Left renal pelvis (tissue), 4 donors: Measurements from ENCODE around the gene CAPN2. TPM values are rescaled to one million over a fixed set of nuclear protein-coding genes. Genes with fewer than 3 reads are reported as not detected.
"Not testable (repeated sequence)": the region's sequence is repeated elsewhere in the genome, so short reads cannot be mapped to it uniquely, and the experiment has no call there.

Experiments used
- DNase-seq, 4 donors: peaks; one replicate each; pipeline ENCODE4 v3.0.0-alpha.2; 2013; ENCODE audit warnings: low read depth in 4 of 4, low spot score in 3 of 4
- polyA plus RNA-seq, 4 donors: library from polyadenylated mRNA; unstranded; fragments of 120-200 nt; gene quantifications; one replicate each; pipeline ENCODE4 v1.2.1, GENCODE V29; 2013; ENCODE audit not compliant: insufficient read length in 4 of 4

CAPN2 gene
- polyA plus RNA-seq, 4 donors, result 122 to 206 (median 189) TPM

DNA sequence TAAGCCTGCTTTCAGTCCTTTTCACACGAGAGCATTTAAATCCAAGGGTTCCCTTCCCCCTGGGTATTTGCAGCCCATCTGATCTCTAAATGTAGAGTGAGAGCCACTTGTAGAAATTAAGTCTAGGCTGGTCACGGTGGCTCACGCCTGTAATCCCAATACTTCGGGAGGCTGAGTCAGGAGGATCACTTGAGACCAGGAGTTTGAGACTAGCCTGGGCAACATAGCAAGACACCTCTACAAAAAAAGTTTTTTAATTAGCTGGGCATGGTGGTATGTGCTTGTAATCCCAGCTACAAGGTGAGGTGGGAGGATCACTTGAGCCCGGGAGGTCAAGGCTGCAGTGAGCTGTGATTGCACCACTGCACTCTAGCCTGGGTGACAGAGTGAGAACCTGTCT, 24.3 kb downstream of the CAPN2 start:
- DNase-seq, result not testable (repeated sequence)

GRCh38 chr1:223737342-223737741, 25.0 kb downstream of the CAPN2 start:
- no peak for DNase-seq

DNA sequence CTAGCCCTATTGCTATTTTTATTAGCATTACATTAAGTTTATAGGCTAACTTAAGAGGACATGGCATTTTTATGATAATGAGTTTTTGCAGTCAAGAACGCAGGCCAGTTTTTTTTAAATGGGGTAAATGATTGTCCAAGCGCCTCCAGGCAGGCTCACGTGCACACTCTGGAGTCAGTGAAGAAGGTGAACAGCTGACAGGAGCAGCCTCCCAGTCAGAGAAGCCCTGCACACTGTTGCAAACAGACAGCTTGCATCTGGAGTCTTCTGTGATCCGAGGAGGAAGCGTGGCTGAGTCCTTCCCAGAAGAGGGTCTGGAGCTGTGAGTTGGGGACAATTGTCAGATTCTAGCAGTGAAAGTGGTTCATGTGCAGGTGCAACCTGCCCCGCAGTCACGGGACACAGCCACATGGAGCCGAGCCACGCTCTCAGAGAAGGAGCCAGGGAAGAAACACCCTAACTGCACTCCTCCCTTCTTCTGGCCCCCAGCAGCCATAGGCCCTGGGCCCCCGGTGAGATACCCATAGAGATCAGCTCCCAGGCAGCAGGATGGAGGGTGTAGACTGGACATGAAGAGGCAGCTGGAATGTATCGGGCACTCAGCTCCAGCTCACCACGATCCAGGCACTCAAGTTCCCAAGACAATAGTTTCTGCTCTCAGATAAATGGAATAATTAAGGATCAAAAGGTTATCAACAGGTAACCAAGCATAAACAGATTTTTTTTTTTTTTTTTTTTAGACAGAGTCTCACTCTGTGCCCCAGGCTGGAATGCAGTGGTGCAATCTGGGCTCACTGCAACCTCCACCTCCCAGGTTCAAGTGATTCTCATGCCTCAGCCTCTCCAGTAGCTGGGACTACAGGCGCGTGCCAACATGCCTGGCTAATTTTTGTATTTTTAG, 26.4 kb downstream of the CAPN2 start:
- peak in 1 of 4 donors; percentile 63 for DNase-seq

DNA sequence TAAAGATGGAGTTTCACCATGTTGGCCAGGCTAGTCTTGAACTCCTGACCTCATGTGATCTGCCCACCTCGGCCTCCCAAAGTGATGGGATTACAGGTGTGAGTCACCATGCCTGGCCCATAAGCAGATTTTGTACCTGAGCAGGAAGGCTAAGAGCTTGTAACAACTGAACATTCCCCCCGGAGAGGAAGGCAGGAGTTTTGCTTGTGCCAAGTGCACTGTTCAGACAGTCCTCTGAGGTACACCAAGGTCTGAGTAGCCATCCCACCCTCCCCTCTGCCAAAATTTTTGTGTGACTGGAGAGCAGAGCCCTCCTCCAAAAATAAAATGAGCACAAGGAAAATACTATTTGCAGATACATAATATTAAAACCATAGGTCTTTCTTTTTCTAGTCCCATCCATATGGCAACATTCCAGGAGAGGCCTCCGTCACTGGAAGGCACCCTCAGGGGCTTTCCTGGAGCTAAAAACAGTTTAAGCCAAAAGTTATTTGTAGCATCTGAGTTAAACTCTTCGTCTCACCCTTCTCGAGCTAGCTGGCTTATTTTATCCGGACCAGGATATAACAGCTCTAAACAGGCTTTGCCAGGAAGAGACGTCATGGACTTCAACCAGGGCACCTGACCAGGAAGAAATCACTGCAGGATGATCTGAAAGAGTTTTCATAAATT, 27.2 kb downstream of the CAPN2 start:
- DNase-seq, result no peak

- DNase-seq, result not testable (repeated sequence)
These were observed 27.8 kb downstream of the CAPN2 start for GRCh38 chr1:223740038-223740736.

DNA sequence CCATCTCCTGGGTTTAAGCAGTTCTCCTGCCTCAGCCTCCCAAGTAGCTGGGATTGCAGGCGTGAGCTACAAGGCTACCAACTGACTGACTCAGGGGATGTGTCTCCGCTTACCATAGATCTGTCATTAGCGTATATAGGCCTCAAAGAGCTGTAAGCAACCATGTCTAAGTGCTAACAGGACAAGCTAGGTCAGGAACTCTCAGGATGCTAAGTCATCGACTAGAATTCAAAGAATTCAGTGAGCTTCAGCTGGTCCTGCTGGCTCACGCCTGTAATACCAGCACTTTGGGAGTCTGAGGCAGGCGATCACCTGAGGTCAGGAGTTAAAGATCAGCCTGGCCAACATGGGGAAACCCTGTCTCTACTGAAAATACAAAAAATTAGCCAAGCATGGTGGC, 29.5 kb downstream of the CAPN2 start:
- DNase-seq, result no peak

DNA sequence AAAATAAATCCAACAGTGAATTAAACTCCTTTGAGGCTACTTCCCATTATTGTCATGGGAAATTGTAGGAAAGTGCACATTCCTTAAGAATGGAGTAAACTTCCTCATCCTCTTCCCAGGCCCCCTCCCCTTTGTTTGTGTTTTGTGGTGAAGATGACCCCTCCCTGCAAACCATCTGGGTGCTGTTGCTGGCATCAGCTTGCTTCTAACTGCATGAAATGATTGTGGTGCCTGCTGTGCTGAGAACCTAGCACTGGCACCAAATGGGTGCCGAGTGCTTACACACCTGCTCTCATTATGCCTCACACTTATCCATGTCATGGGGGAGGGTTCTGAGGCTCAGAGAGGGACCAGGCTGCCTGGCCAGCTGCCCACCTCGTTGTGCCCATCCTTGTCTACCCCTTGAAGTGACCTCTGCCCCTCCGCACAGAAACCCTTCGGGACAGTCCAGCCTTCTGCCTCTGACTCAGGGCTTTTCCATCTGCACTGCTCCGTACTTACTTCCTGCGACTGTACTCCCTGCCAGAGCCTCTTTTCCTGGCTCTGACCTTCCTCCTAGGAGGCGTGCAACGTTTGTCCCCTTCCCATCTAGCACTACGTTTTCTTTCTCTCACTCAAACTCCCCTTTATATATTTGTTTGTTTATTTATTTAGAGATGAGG, 30.6 kb downstream of the CAPN2 start:
- no peak for DNase-seq

- no peak for DNase-seq
These were observed 33.4 kb downstream of the CAPN2 start for GRCh38 chr1:223745731-223746130.

- no peak for DNase-seq
These were observed 35.5 kb downstream of the CAPN2 start for GRCh38 chr1:223747838-223748335.

DNA sequence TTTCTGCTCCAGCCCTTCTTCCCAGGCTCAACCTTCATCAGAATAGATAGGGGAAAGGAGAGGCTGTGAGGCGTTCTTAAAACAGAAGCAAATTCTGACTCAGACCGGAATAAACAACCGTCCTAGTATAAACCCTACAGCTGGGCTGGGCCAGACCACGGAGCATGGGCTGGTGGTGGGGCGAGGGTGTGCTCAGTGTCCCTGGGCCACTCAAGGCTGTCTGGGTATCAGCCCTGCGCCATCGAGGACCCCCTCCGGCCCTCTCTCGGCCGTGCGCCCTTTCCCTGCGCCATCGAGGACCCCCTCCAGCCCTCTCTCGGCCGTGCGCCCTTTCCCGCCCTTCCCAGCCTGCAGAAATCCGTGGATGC, 36.0 kb downstream of the CAPN2 start:
- DNase-seq, result no peak

GRCh38 chr1:223748773-223749733, 36.7 kb downstream of the CAPN2 start:
- DNase-seq, result no peak

DNA sequence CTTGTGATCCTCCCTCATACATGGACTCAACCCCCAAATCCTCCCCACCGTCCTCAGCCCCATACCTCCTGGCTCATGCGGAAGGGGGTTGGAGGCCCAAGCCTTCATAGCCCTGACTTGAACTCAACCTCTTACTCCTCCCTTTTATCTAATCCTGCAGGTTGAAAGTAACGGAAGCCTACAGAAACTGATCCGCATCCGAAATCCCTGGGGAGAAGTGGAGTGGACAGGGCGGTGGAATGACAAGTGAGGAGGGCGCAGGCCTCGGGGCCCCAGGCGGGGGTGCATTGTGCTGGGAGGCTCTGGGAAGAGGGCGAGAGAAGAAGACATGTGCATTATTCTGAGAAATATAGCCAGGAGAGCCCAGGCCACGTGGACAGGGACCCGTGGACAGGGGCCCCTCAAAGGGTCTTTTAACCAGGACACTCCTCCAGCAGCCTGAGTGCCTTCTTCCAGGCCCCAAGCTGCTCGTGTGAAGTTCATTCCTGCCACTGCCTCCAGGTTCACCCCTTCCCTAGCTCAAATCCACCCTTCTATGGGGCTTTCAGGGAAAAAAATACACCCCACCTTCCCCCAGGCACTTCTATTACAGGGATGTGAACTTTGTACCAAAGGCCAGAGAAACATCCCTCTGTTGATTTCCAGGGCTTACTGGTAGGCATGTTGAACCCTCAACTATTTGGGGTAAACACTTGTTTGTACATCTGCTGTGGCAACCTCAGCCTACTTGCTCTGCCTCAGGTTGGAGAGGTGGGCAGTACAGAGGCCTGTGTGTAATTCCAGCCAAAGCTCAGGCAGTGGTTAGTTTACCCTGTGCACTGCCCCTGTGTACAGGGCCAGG, 38.6 kb downstream of the CAPN2 start:
- DNase-seq, result no peak

- no peak for DNase-seq
These were observed 39.4 kb downstream of the CAPN2 start for GRCh38 chr1:223751696-223752095.

- DNase-seq, result no peak
These were observed 40.6 kb downstream of the CAPN2 start for GRCh38 chr1:223752721-223753515.

DNA sequence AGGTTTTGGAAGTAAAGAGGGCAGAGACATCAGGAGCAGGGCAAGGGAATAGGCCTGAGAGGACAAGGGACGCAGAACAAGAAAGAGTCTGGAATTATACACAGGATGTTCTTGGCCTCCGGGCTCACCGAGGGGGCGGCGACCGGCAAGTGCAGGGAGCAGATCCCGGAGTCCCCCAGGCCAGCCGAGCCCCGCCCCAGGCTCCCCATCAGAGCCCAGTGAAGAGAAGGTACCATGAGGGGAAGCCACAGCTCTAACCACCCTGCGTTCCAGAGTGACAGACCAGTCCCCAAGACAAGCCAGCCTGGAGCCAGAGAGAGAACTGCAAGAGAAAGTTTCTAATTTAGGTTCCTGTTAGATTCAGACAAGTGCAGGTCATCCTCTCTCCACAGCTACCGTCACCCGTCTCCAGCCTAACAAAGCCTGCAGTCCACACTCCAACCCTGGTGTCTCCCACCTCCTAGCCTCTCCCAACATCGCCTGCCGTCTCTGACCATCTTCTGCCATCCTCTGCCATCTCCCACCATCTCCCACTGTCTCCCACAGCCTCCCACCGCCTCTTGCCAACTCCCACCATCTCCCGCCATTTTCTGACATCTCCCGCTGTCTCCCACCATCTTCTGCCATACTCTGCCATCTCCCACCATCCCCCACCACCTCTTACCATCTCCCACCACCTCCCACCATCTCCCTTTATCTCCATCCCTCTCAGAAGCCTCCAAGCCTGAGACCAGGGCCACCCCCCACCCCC, 42.5 kb downstream of the CAPN2 start:
- no peak for DNase-seq

- no peak for DNase-seq
These were observed 43.1 kb downstream of the CAPN2 start for GRCh38 chr1:223755432-223755792.
